ENCODE measurements around the gene COX7A2L. TPM values are rescaled to one million over a fixed set of nuclear protein-coding genes. Genes with fewer than 3 reads are reported as not detected.

Gene COX7A2L
- total RNA-seq, 1 experiment from 2014 or later, result 258 TPM

DNA sequence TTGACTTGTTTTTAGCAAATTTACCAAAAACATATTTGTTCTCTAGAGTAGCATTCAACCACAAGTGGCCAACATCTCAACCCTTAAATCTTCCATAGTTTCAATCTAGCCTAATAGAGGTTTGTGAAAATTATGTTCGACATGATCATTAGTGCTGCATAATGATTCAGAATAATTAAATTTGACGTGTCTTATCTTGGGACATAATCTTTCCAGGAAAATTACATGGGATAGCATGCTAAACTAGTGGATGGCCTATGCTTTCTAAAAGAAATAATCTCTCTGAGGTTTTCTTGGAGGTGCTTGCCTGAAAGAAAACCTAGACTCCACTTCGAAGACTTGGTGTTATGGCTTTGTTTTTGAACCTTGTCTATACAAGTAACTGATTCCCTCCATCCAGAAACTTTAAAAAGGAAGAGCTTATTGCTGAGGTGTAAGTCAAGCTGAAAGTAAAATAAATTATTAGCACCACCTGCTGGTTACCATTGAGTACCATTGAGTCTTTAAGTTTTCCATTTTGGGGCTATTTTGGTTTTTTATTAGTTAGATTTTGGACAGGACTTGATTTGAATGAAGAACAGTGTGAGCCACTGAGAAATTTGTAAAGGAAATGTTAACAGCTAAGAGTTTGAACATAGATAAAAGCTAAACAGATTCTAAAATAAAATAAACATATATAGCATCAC, 32.7 kb downstream of the COX7A2L start:
- in situ Hi-C loops (cut with HindIII; ENCODE audit: low sequenced_read_pairs), result no loop called here
- DNase-seq (ENCODE audit: low spot score), result peak; percentile 17

DNA sequence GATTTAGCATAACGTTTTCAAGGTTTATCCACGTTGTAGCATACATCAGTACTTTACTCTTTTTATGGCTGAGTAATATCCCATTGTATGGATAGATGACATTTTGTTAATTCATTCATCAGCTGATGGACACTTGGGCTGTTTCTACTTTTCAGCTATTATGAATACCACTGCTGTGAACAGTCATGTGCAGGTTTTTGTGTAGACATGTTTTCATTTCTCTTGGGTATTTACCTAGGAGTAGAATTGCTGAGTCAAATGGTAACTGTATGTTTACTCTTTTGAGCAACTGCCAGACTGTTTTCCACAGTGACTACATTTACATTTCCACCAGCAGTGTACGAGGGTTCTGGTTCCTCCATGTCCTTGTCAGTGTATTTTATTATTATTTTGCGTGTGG, 33.9 kb downstream of the COX7A2L start:
- in situ Hi-C loops (cut with HindIII; ENCODE audit: low sequenced_read_pairs), result no loop called here

DNA sequence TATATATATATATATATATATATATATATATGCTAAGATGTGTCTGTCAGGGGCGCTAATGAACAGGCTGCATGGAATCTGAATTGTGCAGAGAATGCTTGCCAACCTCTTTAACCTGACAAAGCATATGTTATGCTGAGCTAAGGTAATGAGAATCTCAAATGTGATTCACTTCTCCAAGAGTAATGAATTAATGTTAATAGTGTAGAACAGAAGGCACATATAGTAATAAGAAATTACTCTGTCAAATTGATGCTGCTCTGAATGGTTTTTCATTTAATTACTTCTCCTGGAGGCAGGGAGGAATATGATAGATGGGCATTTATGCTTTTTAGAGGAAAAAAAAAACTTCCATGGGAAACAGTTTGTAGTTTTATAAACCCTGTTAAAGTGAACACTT, 35.4 kb downstream of the COX7A2L start:
- in situ Hi-C loops (cut with HindIII; ENCODE audit: low sequenced_read_pairs), result no loop called here
- no peak for DNase-seq (ENCODE audit: low spot score)

More for the DNA sequence above, 33.9 kb downstream of the COX7A2L start:
- no peak for DNase-seq (ENCODE audit: low spot score)

DNA sequence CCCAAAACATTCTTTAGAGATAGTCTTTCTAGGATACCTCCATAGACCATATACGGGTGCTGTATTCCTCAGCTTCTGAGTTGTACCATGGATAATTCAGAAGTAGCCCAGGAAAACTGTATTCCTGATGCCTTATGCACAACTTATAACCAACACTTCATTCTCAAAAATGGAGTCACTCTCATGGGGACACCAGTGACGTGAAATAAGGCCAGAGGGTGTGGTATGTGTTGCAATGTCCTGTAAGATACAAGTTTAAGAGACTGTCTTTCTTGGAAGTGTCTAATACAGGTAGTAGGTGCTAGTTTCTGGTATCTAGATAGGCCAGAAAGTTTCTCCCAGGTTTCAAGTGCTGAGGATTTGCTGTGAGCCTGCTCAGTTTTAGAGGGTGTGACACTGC, 36.1 kb downstream of the COX7A2L start:
- DNase-seq (ENCODE audit: low spot score), result no peak
- in situ Hi-C loops (cut with HindIII; ENCODE audit: low sequenced_read_pairs), result no loop called here

DNA sequence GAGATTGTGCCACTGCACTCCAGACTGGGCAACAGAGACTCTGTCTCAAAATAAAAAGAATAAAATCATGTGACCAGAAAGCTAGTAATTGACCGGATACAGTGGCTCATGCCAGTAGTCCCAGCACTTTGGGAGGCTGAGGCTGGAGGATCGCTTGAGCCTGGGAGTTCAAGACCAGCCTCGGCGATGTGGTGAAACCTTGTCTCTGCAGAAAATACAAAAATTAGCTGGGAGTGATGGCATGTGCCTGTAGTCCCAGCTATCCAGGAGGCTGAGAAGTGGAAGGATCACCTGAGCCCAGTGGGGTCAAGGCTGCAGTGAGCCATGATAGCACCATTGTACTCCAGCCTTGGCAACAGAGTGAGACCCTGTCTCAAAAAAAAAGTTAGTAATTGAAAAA, 36.8 kb downstream of the COX7A2L start:
- in situ Hi-C loops (cut with HindIII; ENCODE audit: low sequenced_read_pairs), result no loop called here
- no peak for DNase-seq (ENCODE audit: low spot score)

DNA sequence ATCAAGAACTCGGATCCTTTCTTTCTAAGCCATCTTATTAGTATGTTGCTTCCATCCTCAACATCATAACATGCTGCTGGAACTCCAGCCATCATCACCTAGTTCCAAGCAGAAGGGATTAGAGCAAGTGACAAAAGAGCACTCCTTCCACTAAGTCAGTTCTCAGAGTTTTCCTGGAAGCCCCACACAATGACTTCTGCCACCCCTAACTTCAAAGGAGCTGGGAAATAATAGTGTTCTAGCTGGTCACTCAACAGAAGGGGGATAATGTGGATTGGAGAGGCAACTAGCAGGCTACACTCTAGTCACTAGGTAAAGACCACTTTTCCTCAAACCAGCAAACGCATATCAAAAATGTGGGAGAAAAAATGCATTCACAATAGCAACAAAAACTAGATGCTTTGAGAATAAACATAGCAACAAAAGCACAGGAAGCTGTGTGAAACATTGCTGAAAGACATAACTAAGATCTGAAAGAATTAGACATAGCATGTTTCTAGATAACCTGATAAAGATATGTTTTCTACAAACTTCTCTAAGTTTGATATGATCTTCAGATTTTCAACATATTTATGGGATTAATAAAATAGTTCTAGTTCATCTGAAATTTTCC, 39.5 kb downstream of the COX7A2L start:
- DNase-seq (ENCODE audit: low spot score), result no peak
- in situ Hi-C loops (cut with HindIII; ENCODE audit: low sequenced_read_pairs), result no loop called here

DNA sequence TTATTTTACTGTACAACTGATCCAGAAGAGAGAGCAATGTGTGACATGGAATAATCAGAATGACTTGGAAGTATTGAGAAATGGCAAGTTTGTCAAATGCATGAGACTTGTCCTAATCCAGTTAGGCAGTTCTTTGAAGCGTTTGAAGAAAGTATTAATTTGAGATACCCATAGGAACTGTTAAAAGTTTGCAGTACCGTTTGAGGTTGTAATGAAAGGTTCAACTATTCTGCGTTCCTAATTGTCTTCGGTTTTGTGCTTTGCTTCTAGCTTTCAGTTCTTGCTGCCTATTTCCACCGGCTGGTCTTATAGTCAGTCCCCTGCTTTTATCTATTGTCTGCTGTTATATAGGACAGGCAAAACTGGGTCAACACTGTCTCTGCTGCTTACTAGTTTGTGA, 41.8 kb downstream of the COX7A2L start:
- DNase-seq (ENCODE audit: low spot score), result no peak
- in situ Hi-C loops (cut with HindIII; ENCODE audit: low sequenced_read_pairs), result no loop called here

DNA sequence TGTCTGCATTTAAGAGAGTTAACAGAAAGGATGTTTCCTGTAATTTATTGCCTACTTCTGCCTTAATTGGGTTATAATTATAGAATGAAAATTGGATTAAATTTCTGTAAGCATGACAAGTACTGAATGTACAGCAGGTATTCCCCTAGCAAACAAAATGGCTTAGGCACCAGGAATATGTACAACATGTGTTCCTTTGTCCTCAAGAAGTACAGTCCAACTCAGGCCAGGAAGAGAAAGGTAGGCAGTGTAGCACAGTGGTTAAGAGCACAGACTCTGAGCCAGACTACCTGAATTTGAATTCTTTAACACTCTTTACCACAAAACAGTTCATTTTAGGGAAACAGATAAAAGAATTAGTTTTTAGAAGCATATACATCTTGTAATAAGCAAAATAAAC, 43.1 kb downstream of the COX7A2L start:
- DNase-seq (ENCODE audit: low spot score), result no peak
- in situ Hi-C loops (cut with HindIII; ENCODE audit: low sequenced_read_pairs), result no loop called here

DNA sequence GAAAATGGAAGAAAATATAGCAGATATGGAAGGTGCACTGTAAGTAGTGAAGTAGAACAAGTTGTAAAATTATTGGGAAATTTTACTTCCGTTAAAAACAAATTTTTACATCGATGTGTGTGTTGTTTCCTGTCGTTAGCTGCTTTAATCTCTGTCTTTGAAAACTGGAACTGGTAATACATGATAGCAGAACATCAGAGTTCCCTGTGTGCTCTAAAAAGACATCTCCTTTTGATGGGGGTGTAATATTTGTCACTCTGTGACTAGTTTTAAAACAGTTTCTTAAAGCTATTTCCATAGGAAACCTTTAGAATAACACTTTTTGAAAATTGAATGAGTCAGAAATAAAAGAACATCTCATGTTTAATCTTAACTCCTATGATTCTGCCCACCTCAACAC, 43.5 kb downstream of the COX7A2L start:
- in situ Hi-C loops (cut with HindIII; ENCODE audit: low sequenced_read_pairs), result no loop called here
- no peak for DNase-seq (ENCODE audit: low spot score)

DNA sequence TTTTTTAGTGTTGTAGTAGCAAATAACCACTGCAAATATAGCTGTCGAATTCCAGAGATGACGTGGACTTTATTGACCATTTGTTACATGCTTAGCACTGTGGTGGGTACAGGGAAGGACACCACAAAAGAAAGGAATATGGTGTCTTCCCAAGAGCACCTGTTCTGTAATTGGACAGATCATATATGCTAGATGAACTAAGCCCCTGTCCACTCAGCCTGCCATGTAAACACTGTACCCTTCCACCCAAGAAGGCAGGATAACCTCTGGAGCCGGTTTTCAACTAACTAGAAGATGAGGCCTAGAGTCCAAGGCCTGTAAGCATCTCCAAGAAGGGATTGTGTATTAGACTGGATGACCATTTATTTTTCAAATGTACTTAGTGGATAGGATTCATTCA, 44.1 kb downstream of the COX7A2L start:
- in situ Hi-C loops (cut with HindIII; ENCODE audit: low sequenced_read_pairs), result no loop called here
- DNase-seq (ENCODE audit: low spot score), result no peak

DNA sequence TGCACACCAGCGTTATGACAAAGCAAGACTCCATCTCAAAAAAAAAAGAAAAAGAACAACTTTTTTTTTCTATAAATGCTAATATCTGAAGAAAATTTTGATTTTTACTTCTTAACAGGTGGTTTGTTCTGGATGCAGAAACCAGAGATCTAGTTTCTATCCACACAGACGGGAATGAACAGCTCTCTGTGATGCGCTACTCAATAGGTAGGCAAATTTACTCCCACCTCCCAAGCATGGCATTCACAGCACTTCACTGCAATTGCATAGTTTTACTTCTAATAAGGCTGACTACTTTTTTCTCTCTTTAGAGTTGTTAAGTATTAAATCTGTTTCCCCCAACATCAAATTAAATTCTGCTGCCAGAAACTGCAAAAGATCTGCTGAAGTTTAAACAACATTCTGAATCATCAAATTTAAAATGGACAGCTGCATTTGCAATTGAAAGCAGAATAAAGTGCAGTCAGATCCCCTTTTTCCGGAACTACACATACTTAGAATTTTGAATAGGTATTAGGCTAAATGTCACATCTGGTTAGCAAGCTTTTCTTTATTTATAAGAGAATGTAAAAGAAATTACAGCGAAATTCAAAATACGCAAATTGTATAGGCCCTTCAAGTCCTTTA, 45.1 kb downstream of the COX7A2L start:
- in situ Hi-C loops (cut with HindIII; ENCODE audit: low sequenced_read_pairs), result no loop called here
- DNase-seq (ENCODE audit: low spot score), result no peak

DNA sequence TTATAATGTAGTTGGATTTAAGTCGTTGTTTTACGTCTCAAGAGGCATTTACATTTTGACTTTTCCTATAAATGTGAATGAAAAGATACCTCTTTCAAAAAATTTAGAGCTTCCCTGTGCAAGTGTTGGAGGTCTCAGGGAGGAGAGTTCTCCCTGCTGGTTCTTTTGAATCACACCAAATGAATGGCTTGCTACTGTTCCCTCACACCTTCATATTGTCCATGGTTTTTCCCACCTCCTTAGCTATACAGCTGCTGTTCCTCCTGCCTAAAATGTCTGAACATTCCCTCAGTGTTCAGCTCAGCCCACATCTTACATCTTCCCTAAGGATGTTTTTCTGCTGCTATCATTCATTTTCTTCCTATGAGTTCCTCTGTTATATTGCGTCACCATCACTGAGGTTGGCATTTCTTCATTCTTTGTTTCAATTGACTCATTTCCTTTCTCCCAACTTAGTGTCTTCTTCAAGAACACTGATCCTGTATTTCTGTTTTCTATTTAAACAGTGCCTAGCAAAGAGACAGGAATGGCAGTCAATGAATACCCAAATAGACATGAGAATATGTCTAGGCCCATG, 46.0 kb downstream of the COX7A2L start:
- in situ Hi-C loops (cut with HindIII; ENCODE audit: low sequenced_read_pairs), result no loop called here
- DNase-seq (ENCODE audit: low spot score), result no peak

DNA sequence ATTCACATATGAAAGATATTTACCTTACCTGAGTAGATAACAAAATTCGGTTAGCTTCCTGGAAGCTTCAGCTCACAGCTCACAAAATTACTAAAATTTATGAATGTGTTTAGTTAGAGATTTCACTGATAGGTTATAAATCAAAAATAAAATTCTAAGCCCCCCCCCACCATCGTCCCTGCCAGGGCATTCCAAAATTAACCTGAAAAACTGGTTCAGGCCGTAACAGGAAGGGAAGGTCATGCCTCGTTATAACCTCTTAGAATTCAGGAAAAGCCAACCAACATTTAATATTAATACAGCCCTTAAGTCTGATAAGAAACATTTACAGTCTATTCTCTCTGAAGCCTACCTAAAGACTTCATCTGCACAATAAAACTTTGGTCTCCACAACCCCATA, 48.9 kb downstream of the COX7A2L start:
- no peak for DNase-seq (ENCODE audit: low spot score)
- in situ Hi-C loops (cut with HindIII; ENCODE audit: low sequenced_read_pairs), result no loop called here

DNA sequence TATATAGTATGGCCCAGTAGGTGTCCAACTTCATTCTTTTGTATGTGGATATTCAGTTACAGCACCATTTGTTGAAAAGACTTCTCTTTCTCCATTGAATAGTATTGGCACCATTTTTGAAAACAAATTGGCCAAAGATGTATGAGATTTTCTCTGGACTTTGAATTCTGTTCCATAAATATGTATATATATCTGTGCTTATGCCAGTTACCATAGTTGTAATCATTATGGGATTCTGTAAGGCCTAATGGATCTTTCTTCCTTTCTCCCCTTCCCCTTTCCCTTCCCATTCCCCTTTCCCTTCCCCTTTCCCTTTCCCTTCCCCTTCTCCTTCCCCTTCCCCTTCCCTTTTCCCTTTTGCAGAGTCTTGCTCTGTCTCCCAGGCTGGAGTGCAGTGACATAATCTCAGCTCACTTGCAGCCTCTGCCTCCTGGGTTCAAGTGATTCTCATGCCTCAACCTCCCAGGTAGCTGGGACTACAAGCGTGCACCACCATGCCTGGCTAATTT, 51.0 kb downstream of the COX7A2L start:
- DNase-seq (ENCODE audit: low spot score), result no peak
- in situ Hi-C loops (cut with HindIII; ENCODE audit: low sequenced_read_pairs), result no loop called here

DNA sequence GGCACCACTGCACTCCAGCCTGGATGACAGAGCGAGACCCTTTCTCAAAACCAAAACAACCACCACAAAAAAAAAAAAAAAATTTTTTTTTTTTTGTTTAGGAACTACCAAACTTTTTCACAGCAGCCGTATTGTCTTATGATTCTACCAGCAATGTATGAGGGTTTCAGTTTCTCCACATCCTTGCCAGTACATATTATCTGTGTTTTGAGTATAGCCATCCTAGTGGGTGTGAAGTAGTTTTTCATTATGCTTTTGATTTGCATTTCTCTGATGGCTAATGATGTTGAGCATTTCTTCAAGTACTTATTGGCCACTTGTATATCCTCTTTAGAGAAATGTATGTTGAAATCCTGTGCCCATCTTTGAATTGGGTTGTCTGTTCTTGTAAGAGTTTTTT, 51.7 kb downstream of the COX7A2L start:
- no peak for DNase-seq (ENCODE audit: low spot score)
- in situ Hi-C loops (cut with HindIII; ENCODE audit: low sequenced_read_pairs), result no loop called here

DNA sequence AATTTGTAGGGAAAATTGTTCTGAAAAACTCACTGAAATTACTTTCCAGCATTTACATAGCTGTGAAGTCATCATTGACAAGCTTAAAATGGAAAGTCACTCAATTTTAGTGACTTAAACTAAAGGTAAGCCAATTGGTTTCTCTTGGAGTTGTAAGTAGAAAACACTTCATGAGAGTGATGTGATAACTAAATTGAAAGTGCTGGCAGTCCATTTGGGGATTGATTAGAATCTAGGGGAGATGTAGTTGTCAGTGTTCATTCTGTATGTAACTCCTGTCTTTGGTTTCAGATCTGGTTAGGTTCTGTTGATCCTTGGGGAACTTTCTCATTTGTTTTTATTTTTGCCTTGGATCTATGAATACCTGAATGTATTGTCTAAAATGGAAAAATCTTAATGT, 53.8 kb downstream of the COX7A2L start:
- DNase-seq (ENCODE audit: low spot score), result no peak
- in situ Hi-C loops (cut with HindIII; ENCODE audit: low sequenced_read_pairs), result no loop called here

DNA sequence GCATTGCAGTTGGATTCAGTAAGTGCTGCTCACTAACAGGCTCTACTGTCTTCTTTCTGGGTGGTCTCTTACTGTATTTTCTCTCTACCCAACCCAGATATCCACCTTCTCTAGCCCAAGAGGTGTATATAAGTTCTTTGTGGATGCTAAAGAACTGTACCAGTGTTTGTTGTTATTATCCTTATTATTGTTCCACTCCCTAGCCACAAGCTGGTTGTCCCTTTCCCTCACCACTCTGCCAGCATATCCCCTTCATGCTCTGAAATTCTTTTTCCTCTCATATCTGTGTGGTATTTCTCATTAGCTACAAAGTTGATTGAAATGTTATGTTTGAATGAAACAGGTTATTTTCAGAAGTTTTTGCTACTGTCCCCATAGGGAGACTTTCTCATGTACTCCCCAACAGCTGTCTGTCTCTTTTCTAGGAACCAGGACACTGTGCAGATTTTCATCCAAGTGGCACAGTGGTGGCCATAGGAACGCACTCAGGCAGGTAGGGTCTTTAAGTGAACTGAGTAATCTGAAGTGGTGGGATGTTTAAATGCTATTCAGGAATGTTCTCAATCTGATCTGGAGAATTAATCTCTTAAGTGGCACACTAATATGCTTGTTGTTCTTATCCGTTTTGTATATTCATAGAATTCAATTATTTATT, 56.8 kb downstream of the COX7A2L start:
- in situ Hi-C loops (cut with HindIII; ENCODE audit: low sequenced_read_pairs), result no loop called here

DNA sequence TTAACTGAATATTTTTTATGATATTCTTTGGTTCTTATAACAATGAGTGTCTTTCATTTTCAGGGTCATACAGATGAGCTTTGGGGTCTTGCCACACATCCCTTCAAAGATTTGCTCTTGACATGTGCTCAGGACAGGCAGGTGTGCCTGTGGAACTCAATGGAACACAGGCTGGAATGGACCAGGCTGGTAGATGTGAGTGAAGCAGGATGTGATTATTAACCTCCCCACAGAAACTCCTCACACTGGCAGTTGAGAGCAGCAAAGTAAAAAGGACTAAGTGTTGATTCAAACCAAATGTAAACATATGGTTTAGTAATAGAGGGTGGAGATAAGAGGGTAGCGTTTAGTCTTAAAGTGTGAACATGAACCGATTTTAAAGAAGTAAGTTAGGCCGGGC, 57.8 kb downstream of the COX7A2L start:
- DNase-seq (ENCODE audit: low spot score), result no peak
- in situ Hi-C loops (cut with HindIII; ENCODE audit: low sequenced_read_pairs), result no loop called here

More for the DNA sequence above, 56.8 kb downstream of the COX7A2L start:
- DNase-seq (ENCODE audit: low spot score), result no peak

DNA sequence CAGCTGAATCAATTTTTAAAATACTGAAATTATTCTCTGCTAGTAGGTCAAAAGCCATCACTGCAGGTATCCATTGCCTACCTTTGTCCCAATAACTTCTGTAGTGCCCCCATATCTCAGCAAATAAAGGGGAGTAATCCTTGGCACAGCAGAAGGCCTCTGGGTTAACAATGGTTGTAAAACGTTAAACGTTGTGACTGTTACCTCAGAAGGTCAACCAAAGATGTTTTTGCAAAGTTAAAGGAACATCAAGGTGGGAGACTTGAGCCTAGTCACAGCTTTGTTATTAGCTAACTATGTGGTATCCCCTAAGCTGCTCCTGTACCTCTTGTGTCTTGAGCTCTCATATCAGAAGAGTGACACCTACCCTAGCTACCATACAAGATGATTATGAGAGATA, 60.5 kb downstream of the COX7A2L start:
- in situ Hi-C loops (cut with HindIII; ENCODE audit: low sequenced_read_pairs), result no loop called here
- no peak for DNase-seq (ENCODE audit: low spot score)
